Activated CD4-positive, CD25-positive, alpha-beta regulatory T cell (primary cell): Measurements from ENCODE around the gene LAMB3.
"Not testable (repeated sequence)": the region's sequence is repeated elsewhere in the genome, so short reads cannot be mapped to it uniquely, and the experiment has no call there.

Experiments used
- DNase-seq, 4 experiments: peaks; one replicate each; lab custom pipeline; 2025; lab: John Stamatoyannopoulos, UW

LAMB3 gene

DNA sequence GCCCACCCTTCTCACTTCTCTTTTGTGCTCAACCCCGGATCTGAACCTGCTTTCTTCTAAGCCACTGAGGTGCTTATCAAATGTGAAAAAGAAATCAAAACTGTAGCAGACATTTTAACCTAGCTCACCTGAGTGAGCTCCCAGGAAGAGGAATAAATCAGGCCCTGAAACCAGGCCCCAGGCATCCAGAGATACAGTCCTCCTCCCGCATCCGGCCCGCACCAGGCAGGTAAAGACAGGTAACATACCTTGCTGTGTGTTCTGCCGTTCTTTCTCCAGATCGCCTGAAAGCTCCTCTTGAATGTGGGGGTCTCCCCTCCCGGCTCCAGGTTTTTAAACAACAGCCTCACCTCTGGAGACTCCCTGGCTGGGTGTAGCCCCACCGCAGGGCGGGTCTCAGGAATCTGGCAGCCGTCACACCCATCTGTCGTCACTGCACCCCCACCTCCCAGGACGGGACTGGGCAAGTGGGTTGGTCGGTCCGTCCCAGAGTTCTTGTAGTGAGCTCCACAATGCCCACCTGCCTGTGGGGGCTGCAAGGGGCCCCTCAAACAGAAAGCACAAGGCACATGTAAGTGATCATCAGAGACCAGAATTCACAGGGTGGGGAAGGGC is at the start of gene LAMB3:
Gene LAMB3, minus strand, starts transcription at position 305 of the 615 bp plus-strand sequence. CDS start 1,481 bp downstream, outside the sequence.
- no peak for DNase-seq

DNA sequence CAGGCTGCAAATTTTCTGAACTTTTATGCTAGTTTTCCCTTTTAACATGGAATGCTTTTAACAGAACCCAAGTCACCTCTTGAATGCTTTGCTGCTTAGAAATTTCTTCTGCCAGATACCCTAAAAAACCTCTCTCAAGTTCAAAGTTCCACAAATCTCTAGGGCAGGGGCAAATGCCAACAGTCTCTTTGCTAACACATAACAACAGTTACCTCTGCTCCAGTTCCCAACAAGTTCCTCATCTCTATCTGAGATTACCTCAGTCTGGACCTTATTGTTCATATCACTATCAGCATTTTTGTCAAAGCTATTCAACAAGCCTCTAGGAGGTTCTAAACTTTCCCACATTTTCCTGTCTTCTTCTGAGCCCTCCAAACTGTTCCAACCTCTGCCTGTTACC is 48.5 kb upstream of the LAMB3 start:
- DNase-seq, result not testable (repeated sequence)

DNA sequence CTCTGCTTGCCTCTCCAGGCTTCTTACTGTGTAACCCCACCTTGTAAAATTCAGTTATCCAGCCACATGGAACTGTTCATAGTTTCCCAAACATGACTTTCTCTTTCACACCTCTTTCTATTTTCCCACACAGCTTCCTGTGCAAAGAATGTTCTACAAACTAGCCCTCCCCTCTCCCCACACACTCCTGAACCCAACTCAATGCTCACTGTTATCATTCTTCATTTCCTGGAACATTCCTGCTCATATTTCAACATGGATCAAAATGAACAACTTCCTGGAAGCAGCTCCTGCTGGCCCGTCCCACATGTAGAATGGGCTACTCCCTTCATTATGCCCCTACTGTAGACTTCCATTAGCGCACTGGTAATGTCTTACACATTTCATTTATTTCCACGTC is 44.9 kb upstream of the LAMB3 start:
- no peak for DNase-seq

DNA sequence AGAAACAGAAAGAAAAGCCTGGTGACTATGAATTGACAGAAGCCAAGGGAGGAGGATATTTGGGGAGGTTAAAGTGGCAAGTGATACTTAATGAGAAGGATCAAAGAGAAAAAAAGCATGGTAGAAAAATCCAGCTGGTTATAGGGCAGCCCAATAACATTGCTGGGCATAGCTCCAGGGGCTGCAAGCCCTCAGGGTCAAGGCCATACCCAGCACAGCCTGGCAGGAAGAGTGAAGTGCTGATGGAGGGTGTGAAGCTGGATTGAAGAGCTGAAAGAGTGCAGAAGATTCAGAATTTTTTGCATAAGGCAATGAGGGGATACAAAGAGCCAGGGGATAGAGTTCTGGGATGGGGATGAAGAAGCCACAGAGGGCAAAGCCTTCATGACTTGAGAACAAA is 44.4 kb upstream of the LAMB3 start:
- DNase-seq, result no peak

GRCh38 chr1:209692745-209693504 is 40.7 kb upstream of the LAMB3 start:
- peak; percentile 37 to 52 (median 41) for DNase-seq

GRCh38 chr1:209692296-209692695 is 40.1 kb upstream of the LAMB3 start:
- no peak for DNase-seq

DNA sequence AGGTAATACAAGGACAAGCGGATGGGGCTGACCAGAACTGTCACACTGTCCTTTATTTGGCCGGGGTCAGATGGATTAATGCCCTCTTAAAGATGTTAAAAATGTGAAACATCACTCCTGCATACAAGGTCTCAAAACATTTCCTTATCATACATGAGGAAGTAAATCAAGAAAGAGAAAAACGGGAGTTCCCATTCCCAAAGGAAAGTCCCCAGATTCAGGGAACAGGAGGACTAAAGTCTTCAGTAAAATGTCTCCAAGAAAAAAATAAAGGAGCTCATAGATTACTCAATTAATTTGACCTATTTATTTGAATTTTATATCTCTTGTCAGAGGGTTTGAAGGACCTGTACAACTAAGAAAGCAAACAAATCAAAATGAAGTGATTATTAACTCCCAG is 39.0 kb upstream of the LAMB3 start:
- no peak for DNase-seq

DNA sequence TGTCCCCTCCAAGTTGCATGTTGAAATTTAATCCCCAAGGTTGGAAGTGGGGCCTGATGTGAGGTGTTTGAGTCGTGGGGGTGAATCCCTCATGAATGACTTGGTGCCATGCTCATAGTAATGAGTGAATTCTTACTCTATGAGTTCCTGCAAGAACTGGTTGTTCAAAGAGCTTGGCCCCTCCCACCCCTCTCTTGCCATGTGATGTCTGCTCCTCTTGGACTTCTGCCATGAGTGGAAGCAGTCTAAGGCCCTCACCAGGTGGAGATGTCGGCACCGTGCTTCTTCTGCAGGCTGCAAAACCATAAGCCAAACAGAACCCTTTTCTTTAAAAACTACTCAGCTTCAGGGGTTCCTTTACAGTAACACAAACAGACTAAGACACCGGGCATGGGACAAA is 37.3 kb upstream of the LAMB3 start:
- DNase-seq, result no peak

GRCh38 chr1:209688746-209689234 is 36.6 kb upstream of the LAMB3 start:
- no peak for DNase-seq

GRCh38 chr1:209686322-209686721 is 34.1 kb upstream of the LAMB3 start:
- no peak for DNase-seq

DNA sequence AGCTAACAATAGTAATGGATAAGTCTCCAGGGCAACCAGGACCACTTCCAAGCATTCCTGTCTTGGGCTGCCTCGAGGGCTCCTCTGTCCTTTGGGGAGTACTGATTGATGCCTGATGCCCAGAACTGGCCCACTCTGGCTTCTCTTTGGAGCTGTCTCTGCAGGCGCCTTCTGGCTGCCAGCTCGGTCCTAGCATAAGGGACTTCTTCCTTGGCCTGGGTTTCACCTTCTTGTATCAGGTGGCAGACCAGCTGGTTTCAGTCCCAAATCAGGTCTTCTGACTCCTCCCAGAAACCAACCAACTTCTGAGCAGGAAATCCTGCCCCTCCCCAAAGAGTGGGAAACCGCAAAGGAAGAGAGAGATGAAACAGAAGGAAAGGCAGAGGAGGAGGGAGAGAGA is 33.6 kb upstream of the LAMB3 start:
- DNase-seq, result no peak

GRCh38 chr1:209678981-209679539 is 26.8 kb upstream of the LAMB3 start:
- DNase-seq, result no peak

- DNase-seq, result no peak
Measured at GRCh38 chr1:209675565-209676154, 23.4 kb upstream of the LAMB3 start.

- no peak for DNase-seq
Measured at GRCh38 chr1:209674957-209675564, 22.8 kb upstream of the LAMB3 start, which contains the start of gene G0S2. Gene G0S2, plus strand, starts transcription at chr1:209675412. Its CDS starts 273 bp downstream, at chr1:209675685.

GRCh38 chr1:209673631-209674417 is 21.6 kb upstream of the LAMB3 start:
- DNase-seq, result no peak

GRCh38 chr1:209672705-209673630 is 20.7 kb upstream of the LAMB3 start:
- DNase-seq, result no peak

DNA sequence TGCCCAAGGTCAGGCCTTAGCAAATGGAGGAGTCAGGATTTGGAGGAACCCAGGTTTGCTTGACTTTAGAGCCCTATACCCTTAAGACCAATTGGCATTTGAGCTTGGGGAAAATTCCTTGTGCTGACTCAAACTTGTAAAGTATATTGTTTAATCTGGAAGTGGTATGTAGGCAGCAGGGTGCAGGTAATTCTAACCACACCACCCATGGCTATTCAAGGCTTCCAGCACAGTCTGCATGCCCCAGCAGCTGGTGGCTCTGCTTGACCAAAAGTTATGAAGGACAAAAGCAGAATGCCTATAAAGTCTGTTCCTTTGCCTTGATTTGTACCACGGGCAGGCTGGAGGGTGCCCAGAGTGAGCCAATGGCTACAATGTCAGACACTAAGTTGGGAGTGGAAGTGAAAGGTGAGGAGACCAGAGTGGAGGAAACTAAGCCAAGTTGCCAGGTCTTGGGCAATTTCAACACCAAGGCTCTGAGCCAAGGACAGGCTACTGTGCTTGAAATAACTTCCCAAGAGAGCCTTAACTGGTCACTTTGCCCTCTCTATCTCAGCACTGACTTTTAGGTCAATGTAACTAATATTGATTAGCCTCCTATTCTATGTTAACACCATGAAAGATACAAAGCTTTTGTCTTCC is 18.3 kb upstream of the LAMB3 start:
- DNase-seq, result no peak

DNA sequence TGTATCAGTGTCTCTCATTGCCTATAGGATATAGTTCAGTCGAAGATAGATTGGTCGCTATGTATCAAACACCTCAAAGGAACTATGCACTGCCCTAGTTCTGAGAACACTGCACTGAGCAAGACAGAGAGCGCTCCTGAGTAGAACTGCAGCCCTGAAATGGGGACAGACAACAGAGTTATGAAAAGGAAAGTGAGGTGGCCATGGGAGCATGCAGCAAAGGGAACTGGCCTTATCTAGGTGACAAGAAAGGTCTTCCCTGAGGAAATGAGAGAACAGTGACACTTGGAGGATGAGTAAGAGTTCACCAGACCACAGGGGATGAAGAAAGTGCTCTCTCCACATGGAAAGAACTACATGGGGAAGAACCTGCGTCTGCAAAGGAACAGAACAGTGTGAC is 15.5 kb upstream of the LAMB3 start:
- DNase-seq, result no peak

GRCh38 chr1:209667103-209667502 is 14.9 kb upstream of the LAMB3 start:
- no peak for DNase-seq

DNA sequence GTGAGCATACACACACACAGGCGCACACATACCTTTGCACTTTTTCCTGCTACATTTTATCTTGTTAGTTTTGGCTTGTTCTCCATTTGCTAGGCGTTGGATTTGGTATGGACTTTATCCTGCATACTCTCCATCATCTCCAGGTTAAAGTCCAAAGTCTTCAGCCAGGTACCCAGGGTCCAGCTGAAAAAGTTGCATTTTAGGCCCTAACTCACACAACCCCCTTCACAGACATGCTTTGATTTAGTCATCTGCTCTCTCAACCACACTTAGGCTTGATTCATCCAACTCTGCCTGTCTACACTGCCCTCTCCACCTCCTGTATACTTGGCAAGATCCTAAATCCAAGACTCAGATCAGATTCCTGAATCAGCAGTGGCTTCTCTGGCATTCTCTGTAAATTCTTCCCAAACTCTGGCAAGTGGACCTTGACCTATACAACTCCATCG is 10.7 kb upstream of the LAMB3 start:
- no peak for DNase-seq
